HPDE6-E6E7 (cell line): ENCODE results near the gene PCYT1A.
A peak's percentile ranks its signal among the peaks of the same experiment; 100 is the strongest.

ENCODE experiments used
- DNase-seq: peaks from one replicate; pipeline ENCODE4 v3.0.0; 2011; ENCODE audit warnings: missing footprints; ENCODE audit errors: extremely low spot score

Gene PCYT1A

DNA sequence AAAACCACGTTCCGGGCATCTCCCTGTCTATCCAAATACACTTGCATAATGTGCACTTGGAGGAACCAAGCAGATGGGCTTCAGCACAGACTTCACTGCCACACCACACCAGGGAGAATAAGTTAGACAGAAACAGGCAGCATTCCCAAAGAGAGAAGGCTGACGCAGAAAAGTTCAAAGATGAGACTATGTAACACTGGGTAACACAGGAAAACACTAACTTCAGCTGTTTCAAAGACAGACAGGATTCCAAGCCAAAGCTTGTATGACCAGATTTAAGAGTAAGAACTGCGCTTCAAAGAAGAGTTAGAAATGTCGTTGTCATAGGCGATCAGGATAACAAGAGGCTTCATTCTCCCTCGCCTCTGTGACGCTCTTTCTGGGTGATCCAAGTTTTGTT, 51.3 kb downstream of the PCYT1A start:
- no peak for DNase-seq

DNA sequence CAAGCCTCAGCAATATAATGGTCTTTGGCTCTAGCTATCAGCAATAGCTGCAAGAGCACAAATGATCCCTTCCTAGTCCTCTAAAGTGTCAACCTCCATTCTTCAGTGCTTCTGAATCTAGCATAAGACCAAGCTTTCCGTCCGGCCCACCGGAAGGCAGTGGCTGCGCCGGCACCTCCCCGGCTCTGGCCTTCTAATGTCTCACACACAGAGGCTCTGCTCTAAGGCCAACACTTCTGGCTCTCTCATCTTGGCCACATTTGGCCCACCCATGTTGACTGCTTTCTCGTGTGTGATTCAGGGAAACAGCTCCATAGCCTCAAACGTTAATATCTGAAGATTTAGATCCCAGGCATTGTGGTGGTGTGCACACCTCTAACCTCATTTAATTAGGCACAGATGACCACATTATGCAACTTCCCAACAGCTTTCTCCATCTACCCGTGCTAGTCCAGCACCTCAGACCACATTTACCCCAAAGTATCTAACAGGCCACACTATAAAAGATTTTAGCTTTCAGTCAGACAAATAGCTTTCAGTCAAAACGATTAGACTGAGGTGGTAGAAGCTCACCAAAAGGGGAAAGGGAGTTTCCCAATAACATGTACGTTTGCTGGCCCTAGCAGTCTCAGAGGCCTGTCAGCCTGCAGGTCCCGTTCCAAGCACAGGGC, 51.9 kb downstream of the PCYT1A start:
- DNase-seq, result no peak

DNA sequence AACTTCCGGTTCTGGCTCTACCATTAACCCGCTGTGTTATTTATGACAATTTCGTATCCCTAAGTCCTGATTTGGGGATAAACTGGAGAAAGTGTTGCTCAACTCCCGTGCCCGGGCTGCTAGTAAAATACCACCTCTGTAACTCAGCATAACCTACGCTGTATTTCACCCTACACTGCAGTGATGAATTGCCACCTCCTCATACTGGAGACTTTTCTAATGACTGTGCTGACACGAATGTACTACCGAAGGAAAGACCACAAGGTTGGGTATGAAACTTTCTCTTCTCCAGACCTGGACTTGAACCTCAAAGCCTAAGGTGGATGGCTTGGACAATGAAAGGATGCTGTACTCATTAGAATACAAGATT, 54.7 kb downstream of the PCYT1A start:
- DNase-seq, result no peak

GRCh38 chr3:196232154-196232881, 55.2 kb downstream of the PCYT1A start:
- DNase-seq, result no peak

GRCh38 chr3:196227629-196228493, 59.7 kb downstream of the PCYT1A start:
- no peak for DNase-seq

DNA sequence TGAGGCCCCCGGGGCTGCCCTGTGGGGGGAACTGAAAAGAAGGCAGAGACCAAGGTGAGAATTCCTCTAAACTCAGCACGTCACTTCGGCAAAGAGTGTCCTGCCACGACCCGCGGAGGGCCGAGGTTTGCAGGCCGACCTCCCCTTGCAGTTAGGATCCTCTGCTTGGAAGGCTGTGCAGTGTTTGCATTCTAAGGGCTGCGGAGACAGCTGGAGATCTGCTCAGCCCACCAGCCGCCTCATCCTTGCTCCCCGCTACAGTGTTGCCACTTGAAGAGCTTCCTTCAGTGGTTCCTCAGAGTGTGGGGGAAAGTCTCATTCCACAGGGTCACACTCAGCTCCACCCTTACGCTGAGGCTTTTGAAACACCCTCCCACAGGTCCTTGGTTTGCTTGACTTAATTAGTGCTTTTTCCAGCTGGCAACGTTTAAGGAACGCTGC, 60.4 kb downstream of the PCYT1A start:
- DNase-seq, result no peak

- no peak for DNase-seq
Measured at GRCh38 chr3:196225763-196226364, 61.7 kb downstream of the PCYT1A start.

GRCh38 chr3:196225086-196225485, 62.4 kb downstream of the PCYT1A start:
- no peak for DNase-seq

DNA sequence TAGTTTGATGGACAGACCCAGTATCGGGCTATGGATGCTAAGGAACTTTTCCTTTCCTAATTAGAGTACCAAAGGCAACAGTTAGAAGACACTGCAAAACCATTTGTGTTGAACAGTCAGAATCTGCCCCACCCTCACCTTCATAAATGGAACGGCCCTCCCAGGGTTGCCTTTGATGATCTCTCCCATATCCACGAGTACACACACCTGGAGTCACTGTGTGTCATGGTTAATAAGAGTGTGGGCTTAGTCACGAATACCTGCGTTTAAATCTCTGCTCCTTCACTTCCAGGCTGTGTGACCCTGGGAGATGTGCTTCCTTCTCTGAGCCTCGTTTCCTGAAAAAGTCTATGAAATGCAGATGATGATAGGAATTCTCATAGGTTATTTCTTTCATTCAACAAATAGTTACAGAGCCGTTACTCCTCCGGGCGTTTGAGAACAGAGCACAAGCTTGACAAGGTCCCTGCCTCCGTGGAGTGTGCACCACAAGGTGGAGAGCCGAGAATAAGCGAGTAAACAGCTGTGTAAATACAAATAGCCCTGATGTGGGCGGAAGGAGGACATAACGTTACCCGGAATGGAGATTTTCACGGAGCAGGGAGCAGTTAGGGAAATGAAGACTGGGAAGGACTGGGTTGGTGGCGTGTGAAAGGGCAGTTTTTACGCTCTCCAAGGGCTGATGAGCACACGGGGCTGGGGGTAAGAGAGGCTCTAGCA, 64.5 kb downstream of the PCYT1A start:
- no peak for DNase-seq

- no peak for DNase-seq
Measured at GRCh38 chr3:196220991-196221390, 66.5 kb downstream of the PCYT1A start.

GRCh38 chr3:196220587-196220986, 66.9 kb downstream of the PCYT1A start:
- DNase-seq, result no peak

DNA sequence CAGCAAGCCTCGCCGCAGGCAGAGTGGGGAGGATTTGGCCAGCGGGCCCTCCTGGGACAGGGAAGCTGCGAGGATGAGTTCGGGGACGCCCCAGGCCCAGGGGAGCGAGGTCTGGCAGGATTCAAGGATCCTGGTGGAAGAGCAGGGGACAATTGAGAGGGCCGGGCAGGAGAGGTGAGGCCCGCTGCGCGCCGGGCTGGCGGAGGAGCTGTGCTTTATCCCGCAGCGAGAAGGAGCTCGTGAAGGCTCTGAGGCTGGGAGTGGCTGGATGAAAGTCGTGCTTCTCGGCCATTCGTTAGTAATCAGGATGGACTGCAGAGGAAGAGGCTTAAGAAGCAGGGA, 67.6 kb downstream of the PCYT1A start:
- no peak for DNase-seq

DNA sequence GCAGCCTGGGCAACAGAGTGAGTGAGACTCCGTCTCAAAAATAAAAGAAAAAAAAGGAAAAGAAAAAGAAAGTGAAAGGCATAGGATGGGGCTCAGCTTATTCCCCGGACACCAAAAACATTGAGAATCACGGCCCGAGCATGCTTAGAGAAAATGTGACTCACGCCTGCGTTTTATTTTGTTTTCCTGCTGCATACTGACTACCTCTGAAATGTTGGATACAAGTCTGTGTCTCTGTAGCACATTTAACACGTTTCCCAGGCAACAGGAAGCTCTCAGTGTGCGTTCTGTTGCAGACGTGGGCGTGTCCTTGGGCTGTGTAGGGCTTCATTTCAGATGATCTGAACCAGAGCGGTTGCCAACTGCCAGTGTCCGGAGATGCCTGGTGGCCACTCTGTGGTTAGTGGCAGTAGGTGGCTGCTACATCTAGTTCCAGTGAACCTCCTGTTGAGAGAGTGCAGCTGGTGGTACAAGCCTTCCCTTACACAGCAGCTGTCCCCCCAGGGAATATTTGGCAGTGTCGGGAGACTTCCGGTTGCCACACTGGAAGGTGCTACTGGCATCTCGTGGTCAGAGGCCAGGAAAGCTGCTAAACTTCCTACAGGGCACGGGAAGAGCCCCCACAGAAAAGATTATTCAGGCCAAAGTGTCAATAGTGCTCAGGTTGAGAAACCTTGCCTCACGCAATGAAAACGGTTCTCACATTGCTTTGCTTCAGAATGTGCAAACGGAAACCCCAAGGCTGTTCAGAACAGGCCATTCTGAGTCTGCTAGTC, 68.1 kb downstream of the PCYT1A start:
- peak; percentile 58 for DNase-seq

GRCh38 chr3:196218155-196218712, 69.3 kb downstream of the PCYT1A start:
- DNase-seq, result no peak

DNA sequence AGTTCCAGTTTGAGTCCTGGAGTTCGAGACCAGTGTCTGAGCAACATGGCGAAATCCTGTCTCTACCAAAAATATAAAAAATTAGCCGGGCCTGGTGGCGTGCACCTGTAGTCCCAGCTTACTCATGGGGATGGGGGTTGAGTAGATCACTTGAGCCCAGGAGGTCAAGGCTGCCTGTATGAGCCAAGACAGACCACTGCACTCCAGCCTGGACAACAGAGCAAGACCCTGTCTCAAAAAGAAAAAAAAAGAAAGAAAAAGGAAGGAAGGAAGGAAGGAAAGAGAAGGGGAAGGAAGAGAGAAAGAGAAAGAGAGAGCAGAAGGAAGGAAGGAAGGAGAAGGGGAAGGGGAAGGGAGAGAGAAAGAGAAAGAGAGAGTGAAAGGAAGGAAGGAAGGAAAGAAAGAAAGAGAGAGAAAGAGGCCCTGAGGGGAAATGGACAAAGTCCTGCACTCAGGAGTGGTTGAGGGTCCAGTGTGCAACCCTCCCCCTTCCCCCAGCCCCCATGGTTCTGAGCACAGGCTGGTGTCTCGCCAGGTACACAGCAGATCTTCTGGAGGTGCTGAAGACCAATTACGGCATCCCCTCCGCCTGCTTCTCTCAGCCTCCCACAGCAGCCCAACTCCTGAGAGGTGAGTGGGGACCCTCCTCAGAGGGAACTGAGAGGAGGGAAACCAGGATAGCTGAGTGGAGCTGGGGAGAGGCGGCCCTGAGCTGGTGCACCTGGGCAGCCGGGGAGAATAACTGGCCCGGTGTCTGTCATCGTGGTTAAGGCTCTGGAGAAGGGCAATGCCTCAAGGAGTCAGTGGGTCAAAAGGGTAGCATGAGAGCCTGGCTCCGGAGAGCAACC, 70.0 kb downstream of the PCYT1A start:
- no peak for DNase-seq

DNA sequence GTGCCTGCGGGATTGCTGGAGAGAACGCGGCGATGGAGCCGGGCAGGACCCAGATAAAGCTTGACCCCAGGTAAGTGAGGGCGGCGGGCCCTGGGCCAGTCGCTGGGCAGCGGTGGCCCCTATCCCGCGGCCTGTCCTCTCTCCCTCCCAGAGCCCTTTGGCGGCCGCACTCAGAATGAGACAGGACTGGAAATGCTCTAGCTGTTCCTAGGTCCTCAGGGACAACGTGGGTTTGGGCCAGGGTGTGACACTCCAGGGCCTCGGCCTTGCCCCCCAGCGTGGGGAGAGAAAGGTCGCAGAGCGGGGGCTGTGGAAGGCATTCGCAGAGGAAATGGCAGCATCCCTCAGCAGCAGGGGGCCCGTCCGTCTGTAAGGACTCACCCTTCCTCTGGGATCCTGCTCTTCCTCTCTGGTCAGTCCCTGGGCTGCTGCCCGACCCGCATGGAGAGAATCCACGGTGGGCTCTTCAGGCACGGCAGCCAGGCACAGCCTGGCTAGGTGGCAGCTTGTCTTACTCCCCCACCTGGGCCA, 70.8 kb downstream of the PCYT1A start:
- DNase-seq, result no peak

DNA sequence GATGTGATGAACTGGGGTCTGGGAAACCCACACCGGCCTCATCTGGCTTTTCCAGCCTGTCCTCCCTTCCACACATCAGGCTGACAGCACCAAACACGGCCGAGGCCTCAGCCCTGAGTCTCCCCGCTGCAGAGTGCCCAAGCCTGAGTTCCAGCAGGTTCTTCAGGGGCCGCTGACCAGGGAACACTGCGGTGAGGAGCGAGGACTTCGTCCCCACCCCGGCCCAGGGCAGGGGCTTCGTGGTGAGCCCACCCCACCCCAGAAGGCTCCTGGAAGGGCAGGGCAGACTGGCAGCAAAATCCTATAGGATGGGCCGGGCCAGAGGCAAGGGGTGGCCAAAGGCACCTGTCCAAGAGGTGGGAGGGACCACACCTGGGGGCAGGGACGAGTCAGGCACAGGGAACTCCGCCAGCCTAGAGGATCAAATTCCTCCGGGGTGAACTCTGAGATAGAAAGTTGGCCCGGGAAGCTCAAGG, 71.4 kb downstream of the PCYT1A start, which contains the start of gene SLC51A:
SLC51A (plus strand) TSS at position 446 of the 476 bp plus-strand sequence. CDS start 179 bp downstream, outside the sequence.
- DNase-seq, result no peak

DNA sequence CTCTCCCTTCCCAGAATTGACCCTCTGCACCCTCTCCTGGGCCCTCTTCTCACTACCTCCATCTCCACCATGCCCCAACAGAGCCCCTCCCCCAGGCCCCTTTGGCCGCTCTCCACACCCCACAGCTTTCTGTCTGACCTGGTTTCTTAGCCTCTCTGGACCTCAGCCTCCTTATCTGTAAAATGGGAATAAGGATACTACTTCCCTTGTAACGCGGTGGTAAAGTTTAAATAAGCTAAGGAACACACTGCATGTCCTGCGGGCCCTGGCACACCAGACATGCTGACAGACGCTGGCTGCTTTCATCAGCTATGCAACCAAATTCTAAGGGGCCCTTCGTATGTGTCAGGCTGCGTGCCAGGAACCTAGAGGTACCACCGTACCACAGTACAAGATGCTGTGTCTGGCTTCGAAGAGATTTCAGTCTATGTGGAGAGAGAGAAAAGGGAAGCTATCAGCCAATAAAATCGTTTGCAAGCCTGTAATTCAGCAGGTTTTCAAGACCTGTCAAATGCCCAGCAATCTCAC, 72.0 kb downstream of the PCYT1A start:
- no peak for DNase-seq
